GM20431 (cell line): Measurements from ENCODE around the gene TP53.

Experiments
- in situ Hi-C: fragments of 300-500 bp; cut with MseI, MboI; formaldehyde crosslinking; loops from one replicate; pipeline ENCODE4 v1.15.0; 2020; ENCODE audit warnings: low sequenced_read_pairs; ENCODE audit not compliant: unreplicated experiment

Gene TP53

DNA sequence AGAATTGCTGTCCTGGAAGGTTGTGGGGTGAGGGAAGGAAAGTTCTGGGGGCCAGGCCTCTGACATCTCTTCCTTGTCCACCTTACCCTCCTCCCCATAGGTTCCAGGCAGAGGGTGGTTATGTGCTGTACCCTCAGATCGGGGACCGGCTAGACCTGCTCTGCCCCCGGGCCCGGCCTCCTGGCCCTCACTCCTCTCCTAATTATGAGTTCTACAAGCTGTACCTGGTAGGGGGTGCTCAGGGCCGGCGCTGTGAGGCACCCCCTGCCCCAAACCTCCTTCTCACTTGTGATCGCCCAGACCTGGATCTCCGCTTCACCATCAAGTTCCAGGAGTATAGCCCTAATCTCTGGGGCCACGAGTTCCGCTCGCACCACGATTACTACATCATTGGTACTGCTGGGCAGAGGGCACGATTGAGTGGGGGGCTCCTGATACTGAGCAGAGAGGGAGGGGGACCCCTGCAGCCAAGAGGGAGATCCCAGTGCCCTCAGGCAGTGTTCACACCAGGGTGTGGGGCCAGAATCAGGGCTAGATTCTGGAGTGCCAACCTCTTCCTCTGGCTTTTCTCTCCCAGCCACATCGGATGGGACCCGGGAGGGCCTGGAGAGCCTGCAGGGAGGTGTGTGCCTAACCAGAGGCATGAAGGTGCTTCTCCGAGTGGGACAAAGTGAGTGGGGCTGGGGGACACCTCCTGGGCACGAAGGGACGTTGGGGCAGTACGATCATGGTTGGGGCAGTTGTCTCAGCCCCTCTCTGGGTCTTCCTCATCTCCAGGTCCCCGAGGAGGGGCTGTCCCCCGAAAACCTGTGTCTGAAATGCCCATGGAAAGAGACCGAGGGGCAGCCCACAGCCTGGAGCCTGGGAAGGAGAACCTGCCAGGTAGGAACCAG, 20.8 kb upstream of the TP53 start:
- in situ Hi-C loops, result no loop called here

DNA sequence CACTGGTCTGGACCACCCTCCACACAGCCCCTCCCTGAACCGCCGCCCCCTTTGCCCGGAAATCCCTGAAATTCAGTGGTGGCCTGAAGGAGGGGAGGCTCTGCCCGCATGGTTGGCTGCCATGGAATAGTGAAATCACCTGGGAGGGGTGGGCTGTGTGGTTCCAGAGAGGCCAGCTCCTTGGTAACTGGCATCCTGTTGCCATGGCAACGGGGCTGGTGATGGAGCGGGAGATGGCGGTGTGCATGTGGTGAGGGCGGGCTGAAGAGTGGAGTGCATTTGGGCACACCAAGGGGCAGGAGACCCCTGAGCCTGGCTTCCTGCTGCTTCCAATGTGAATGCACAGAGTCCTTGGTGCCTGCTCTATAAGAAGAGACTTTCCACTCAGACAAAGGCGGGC, 20.2 kb upstream of the TP53 start:
- in situ Hi-C loops, result no loop called here

DNA sequence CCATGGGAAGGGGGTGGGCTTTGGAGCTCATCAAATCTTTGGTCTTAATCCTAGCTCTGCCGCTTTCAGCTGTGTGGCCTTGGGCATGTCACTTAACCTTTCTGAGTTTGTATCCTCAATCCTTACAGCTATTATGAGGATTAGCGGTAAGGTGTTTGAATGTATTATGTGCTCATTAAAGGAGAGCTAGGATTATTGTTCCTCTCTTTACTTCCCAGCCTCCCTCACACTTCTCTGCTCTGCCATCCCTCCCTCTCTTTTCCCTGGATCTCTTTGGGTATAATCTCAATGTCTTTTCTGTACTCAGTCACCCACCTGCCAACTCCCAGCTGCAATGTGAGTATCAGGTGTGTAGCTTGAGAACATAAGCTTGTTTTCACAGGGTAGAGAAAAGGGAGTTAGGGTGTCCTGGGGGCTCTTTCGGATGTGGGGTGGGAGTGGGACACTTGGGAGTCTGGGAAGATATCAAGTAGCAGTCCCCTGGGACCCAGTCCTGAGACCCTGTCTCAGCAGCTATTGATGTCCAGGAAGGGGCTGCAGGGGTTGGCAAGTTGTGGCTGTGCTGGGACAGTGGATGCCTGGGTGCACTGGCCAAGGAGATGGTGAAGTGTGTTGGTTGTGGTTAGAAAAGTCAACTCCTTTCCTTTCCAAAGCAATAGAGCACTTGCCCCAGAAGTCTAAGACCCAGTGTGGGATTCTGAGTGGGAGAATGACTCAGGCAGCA, 19.5 kb upstream of the TP53 start:
- in situ Hi-C loops, result no loop called here

DNA sequence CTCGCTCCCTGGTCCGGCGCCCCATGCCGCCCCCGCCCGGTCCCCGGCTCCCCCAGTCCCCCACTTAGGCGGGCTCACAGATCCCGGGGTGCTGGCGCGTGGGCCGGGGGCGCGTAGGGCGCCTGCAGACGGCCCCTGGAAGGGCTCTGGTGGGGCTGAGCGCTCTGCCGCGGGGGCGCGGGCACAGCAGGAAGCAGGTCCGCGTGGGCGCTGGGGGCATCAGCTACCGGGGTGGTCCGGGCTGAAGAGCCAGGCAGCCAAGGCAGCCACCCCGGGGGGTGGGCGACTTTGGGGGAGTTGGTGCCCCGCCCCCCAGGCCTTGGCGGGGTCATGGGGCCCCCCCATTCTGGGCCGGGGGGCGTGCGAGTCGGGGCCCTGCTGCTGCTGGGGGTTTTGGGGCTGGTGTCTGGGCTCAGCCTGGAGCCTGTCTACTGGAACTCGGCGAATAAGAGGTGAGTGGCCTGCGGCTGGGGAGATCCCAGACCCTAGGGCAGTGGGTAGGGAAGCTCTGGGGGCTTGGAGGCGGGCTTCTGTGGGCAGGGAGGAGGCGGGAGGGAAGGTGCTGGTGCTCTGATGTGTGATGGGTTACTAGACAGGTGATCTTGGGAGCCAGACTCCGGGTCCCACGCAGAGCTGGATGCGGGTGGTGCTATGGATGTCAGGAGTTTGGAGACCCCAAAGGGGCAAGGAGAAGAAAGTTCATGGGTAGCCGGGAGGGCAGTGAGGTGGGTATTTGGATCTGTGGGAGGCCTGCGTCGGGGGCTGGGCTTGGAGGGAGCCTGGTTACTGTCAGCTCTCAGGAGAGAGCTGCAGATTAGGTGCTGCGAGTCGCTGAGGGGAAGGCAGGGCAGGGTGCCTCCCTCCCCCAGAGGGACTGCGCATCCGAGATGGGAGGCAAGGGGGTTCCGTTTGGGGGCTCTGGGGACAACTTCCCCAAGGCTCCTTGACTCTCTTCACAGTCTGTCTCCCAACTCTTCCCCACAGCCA, 18.3 kb upstream of the TP53 start:
- in situ Hi-C loops, result no loop called here

DNA sequence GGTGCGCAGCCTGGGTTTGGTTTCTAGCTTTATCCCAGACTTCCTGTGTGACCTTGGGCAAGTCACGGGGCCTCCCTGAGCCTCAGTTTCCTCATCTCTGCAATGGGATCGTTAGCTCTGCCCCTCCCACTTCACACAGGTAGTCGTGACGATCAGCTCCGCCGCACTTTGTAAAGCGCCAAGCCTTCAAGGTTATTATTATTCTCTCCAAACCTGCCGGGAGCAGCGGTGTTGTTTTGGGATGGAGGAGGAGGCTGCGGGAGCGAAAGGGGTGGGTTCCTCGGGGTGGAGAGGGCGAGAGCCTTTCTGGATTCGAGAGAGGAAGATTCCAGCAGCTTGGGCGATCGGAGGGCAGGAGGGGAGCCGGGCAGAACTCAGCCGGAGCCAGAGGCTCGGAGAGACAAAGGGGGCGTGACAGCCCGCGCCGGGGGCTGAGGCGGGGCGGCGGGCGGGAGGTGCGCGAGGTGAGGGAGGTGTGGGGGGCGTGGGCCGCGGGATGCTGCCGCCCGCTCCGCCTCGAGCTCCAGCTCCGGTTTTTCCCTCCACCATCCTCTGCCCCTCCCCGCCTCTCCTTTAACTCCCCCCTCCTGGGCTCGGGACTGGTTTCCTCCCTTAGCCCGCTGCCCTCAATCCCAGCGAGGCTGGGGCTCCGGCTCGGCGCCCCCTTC, 17.4 kb upstream of the TP53 start, which contains the start of gene EFNB3:
Gene EFNB3, plus strand, starts transcription at position 602 of the 668 bp plus-strand sequence. CDS start 397 bp downstream, outside the sequence.
- in situ Hi-C loops, result no loop called here

DNA sequence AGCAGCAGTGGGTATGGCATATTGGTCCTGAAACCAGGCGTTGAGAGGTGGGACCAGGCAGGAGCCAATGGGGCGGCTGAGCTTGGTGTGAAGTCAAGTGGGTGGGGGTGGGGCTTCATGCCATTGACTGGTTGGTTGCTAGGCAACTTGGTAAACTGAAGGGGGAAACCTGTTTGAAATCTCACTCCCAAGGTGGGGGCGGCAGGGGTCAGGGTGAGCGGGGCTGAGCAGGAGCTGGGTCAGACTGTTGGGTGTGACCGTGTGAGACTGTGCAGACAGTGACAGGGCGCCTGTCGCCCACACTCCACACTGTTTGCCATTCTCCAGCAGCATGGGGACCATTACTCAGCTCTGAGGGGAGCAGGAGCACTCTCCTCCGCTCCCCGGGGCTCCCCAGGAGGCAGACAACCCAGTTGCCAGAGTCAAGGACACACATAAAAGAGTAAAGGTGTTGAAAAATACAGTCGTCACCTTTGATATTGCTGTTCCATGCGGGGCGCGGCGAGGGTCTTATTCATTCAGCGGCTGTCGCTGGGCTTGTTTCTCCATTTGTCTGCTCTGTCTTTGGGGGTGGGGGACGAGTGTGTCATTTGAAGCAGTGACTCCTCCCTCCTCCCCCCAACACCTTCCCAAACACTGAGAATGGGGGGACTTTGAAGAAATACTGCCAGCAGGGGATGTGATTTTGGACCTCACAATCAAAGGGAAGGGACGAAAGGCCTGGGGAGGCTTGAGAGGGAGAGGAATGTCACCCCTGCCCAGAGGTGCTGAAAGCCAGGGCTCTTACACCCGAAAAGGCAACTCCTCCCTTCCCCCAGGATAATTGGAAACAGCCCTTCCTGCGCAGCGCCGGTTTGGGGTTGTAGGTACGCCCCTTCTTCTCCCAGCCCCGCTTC, 16.5 kb upstream of the TP53 start:
- in situ Hi-C loops, result no loop called here

DNA sequence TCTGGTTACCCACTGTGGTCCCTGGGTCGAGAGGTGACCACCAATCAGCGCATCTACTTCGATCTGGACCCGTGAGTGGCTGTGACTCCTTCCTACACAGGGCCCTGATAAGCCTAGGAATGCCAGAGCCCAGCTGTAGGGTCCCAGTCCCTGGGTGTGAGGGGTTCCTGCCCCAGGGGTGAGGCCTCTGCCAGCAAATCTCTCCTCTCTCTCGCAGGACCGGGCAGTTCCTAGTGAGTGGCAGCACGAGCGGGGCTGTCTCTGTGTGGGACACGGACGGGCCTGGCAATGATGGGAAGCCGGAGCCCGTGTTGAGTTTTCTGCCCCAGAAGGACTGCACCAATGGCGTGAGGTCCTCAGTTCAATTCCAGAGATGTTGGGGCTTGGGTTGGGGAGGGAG, 15.5 kb upstream of the TP53 start:
- in situ Hi-C loops, result no loop called here

DNA sequence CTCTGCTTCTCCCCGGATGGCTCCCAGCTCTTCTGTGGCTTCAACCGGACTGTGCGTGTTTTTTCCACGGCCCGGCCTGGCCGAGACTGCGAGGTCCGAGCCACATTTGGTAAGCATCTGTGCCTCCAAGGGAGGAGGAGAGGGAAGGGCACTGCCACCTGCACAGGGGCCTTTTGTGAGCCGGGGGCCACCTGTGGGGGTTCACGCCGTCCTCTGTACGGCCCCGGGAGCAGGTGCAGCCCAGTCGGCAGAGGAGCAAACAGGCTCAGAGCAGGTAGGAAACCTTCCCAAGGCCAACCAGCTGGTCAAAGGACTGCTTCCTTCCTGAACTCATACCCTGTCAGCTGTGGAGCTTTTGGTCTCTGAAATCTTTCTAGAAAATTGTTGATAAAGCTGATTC, 14.4 kb upstream of the TP53 start:
- in situ Hi-C loops, result no loop called here

DNA sequence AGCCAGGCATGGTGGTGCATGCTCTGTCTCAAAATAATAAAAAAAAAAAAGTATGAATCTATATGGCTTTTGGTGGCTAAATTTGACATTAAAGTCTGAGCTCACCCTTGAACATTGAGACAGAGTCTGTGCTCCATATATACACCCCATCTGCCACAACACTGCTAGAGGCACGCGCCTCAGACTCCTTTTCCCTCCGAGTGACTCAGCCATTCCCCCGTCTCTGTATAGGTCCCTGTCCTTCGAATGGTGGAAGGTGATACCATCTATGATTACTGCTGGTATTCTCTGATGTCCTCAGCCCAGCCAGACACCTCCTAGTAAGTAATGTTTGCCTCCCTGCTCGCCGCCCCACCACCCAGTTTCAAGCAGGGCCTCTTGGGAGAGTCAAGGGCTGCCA, 13.2 kb upstream of the TP53 start:
- in situ Hi-C loops, result no loop called here

DNA sequence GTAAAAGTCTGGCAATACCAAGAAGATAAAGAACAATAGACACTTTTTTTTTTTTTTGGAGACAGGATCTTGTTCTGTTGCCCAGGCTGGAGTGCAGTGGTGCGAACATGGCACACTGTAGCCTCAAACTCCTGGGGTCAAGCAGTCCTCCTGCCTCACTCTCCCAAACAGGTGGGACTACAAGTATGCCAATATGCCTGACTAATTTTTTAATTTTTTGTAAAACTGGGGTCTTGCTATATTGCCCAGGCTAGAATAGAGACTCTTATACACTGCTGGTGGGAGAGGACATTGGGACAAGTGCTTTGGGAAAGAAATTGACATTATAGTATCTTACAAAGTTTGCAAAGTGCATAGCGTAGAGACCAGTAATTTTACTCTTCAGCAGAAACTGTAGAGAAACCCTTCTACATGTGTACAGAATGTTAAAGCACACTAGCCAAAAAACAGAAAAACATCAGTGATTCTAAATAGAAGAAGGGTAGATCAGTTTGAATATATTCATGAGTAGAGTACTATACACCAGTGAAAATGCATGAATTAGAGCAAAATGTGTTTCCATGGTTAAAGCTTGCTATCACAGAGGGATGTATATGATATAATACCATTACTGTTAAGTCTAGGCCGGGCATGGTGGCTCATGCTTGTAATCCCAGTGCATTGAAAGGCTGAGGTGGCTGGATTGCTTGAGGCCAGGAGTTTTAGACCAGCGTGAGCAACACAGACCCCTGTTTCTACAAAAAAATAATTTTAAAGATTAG, 10.7 kb upstream of the TP53 start:
- in situ Hi-C loops, result no loop called here

DNA sequence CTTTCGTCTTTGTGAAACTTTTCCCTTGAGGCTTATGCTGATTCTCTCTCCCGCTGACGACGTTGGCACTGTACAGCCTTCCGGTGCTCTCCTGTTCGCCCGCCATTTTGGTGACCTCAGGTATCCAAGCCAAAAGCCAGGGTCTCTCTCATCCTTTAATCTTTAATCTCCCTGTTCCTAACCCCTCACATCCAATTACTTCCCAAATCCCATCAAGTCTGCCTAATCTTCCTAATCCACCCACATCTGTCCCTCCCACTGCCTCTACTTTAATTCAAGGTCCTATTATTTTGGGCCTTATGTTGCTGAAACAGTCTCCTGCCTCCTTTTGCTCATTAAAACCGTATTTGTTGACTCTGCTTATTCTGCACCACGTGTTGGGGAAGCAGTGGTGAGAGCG, 8.3 kb upstream of the TP53 start:
- in situ Hi-C loops, result no loop called here

DNA sequence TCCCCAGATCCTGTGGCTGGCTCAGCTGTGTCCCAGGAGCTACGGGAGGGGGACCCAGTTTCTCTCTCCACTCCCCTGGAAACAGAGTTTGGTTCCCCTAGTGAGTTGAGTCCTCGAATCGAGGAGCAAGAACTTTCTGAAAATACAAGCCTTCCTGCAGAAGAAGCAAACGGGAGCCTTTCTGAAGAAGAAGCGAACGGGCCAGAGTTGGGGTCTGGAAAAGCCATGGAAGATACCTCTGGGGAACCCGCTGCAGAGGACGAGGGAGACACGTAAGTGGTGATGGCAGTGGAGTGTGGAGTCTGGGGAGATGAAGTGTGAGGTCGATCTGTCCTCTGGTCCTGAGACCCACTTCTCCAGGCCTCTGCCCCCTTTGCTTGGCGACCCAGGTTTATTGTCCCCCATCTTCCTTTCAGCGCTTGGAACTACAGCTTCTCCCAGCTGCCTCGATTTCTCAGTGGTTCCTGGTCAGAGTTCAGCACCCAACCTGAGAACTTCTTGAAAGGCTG, 1.6 kb upstream of the TP53 start:
- in situ Hi-C loops, result no loop called here

DNA sequence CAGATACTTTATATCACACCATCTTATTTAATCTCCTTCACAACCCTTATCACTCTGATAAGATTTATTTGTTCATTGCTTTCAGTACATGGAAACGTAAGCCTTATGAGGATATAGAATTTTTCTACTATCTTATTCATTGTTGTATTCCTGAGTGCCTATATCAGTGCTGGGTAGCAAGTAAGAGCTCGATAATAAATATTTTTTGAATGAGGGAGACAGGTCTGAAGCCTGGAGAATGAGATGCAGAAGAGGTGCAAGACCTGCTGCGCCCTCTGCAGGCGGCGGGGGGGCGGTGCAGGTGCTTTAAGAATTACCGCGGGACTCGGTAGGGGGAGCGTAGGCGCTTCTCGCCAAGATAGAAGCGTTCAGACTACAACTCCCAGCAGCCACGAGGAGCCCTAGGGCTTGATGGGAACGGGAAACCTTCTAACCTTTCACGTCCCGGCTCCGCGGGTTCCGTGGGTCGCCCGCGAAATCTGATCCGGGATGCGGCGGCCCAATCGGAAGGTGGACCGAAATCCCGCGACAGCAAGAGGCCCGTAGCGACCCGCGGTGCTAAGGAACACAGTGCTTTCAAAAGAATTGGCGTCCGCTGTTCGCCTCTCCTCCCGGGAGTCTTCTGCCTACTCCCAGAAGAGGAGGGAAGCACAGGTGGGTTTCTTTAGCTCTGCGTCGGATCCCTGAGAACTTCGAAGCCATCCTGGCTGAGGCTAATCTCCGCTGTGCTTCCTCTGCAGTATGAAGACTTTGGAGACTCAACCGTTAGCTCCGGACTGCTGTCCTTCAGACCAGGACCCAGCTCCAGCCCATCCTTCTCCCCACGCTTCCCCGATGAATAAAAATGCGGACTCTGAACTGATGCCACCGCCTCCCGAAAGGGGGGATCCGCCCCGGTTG, 868 bp upstream of the TP53 start, which contains the start of gene WRAP53:
Gene WRAP53, plus strand, starts transcription at position 570 of the 900 bp plus-strand sequence. Its CDS starts 172 bp downstream, at position 742.
- in situ Hi-C loops, result no loop called here

DNA sequence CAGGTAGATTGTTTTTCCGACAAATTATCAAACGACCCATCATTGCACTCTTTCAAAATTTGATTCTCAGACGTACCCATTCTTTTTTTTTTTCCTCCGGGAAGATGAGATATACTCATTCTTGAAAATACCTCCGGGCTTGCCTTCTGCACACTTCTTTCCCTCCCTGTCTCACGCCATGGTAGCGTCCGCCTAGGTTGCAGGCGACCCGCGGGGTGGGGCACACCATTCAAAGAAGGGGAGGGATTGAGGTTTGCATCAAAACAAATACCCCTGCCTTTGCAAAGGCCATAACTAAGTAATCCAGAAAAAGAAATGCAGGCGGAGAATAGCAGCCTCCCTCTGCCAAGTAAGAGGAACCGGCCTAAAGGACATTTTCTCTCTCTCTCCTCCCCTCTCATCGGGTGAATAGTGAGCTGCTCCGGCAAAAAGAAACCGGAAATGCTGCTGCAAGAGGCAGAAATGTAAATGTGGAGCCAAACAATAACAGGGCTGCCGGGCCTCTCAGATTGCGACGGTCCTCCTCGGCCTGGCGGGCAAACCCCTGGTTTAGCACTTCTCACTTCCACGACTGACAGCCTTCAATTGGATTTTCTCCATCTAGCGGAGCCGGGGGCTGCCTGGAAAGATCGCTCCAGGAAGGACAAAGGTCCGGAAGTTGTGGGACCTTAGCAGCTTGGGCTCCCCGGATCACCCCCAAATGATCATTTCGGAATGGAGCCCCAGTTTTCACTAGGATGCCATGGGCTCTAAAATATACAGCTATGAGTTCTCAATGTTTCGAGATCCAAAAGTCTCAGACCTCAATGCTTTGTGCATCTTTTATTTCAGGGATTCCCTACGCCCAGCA, 843 bp downstream of the TP53 start:
- in situ Hi-C loops, result no loop called here

DNA sequence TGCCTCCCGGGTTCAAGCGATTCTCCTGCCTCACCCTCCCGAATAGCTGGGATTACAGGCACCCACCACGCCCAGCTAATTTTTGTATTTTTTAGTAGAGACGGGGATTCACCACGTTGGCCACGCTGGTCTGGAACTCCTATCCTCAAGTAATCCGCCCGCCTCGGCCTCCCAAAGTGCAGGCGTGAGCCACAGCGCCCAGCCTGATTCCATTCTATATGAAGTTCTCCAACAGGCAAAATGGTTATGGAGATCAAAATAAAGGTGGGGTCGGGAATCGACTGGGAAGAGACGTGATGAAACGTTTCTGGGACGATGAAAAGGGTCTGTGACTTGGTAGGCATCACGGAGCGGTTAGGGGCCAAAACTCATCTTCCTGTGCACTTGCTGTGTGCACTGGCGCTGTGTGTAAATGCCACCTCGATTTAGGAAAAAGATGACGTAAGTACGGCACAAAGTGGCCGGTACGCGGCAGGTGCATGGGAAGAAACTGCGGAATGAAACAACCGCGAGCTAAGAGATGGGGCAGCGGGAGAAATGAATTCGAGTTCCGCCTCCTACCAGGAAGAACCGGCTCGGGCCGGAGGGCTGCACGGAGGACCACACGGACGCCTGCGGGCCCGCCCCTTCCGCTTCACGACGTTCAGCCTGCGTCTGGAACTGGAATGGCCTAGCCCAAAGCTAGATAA, 1.6 kb downstream of the TP53 start:
- in situ Hi-C loops, result no loop called here
